Panc1 (cell line): ENCODE results near the gene POSTN. TPM values are rescaled to one million over a fixed set of nuclear protein-coding genes. Genes with fewer than 3 reads are reported as not detected.

Experiments used
- ATAC-seq: fragments of 200-7000 bp; cut with Tn5 transposase; 2 replicates; pipeline ENCODE4 v1.9.1; 2020; ENCODE audit warnings: mild to moderate bottlenecking, moderate library complexity
- BruUV-seq: library from RNA; stranded (reverse); fragments of 400-500 nt; replicated peaks from 2 replicates; lab custom pipeline; 2021; lab: Mats Ljungman, UMichigan
- CTCF ChIA-PET: fragments of 300-600 bp; sonication (Branson Sonifier 250); formaldehyde crosslinking; loops from one replicate; lab custom pipeline; 2022; ENCODE audit warnings: antibody characterized with exemption; lab: Charles Lee
- POLR2A ChIA-PET: fragments of 300-600 bp; sonication (Branson Sonifier 250); formaldehyde crosslinking; loops from one replicate; lab custom pipeline; 2022; ENCODE audit warnings: antibody characterized with exemption; lab: Charles Lee
- DNase-seq: peaks from one replicate; pipeline ENCODE4 v3.0.0-alpha.2; 2010; ENCODE audit warnings: low read depth, low spot score
- H3K27ac ChIP-seq: 2 replicates; pipeline ENCODE4 v1.5.1; 2011; ENCODE audit warnings: mild to moderate bottlenecking, low read length, inconsistent platforms
- H3K27me3 ChIP-seq: fragments of 200-500 bp; sonication (Bioruptor generic); 2 replicates; pipeline ENCODE4 v1.6.0; 2014; ENCODE audit warnings: low read length, inconsistent platforms; ENCODE audit not compliant: control insufficient read depth, insufficient read depth
- H3K36me3 ChIP-seq: fragments of 200-500 bp; sonication (Bioruptor generic); 2 replicates; pipeline ENCODE4 v1.5.1; 2014; ENCODE audit warnings: inconsistent platforms, mild to moderate bottlenecking, low read length, moderate library complexity; ENCODE audit not compliant: control insufficient read depth, insufficient read depth
- H3K4me1 ChIP-seq: 2 replicates; pipeline ENCODE4 v1.5.1; 2011; ENCODE audit warnings: inconsistent platforms, mild to moderate bottlenecking, low read length, moderate library complexity; ENCODE audit not compliant: control insufficient read depth, insufficient read depth
- H3K4me3 ChIP-seq, 2 experiments: 2 replicates each; pipeline ENCODE4 v1.5.1; 2011 to 2012; ENCODE audit warnings: low read depth in 2 of 2, low read length in 2 of 2, mild to moderate bottlenecking in 2 of 2, inconsistent platforms in 1 of 2, moderate library complexity in 1 of 2
- H3K9me3 ChIP-seq: fragments of 200-500 bp; sonication (Bioruptor generic); 2 replicates; pipeline ENCODE4 v1.5.1; 2014; ENCODE audit warnings: low read depth, mild to moderate bottlenecking, inconsistent platforms, low read length, moderate library complexity; ENCODE audit not compliant: control insufficient read depth, insufficient read depth
- CTCF ChIP-seq: fragments of 450-650 bp; IDR thresholded peaks from 2 replicates; pipeline ENCODE4 v1.5.1; 2017; ENCODE audit warnings: mild to moderate bottlenecking
- POLR2AphosphoS5 ChIP-seq: IDR thresholded peaks from 2 replicates; pipeline ENCODE4 v1.6.1; 2012; ENCODE audit warnings: mild to moderate bottlenecking, low read depth, low read length, moderate library complexity
- REST ChIP-seq, 2 experiments: IDR thresholded peaks; 2 replicates each; pipeline ENCODE4 v1.6.1; 2011 to 2012; ENCODE audit warnings: low read depth in 2 of 2, control low read depth in 1 of 2, low read length in 1 of 2, mild to moderate bottlenecking in 1 of 2, moderate library complexity in 1 of 2; ENCODE audit not compliant: insufficient read depth in 1 of 2
- SIN3A ChIP-seq: IDR thresholded peaks from 2 replicates; pipeline ENCODE4 v1.6.1; 2012; ENCODE audit warnings: low read depth, mild to moderate bottlenecking, low read length, moderate library complexity, borderline replicate concordance; ENCODE audit not compliant: insufficient read depth
- TCF7L2 ChIP-seq: IDR thresholded peaks from 2 replicates; pipeline ENCODE4 v1.6.1; 2011; ENCODE audit warnings: mild to moderate bottlenecking, low read depth, low read length, inconsistent platforms
- in situ Hi-C: cut with HindIII; loops from 2 replicates; pipeline ENCODE4 v1.10.0; 2016; ENCODE audit warnings: low sequenced_read_pairs, low pct_unique_long_range_greater_than_20kb
- intact Hi-C: fragments of 100-400 bp; cut with micrococcal nuclease; formaldehyde crosslinking; loops from one replicate; pipeline ENCODE4 v1.10.0; 2022; ENCODE audit not compliant: unreplicated experiment
- total RNA-seq: library from RNA; stranded (reverse); gene quantifications from one replicate; pipeline ENCODE4 v1.2.1, GENCODE V29; 2021; ENCODE audit not compliant: unreplicated experiment

POSTN gene
- total RNA-seq, 1 experiment from 2014 or later = 0.08 TPM

GRCh38 chr13:37615276-37615675 lies 16.7 kb upstream of the POSTN start:
- Histone ChIP-seq H3K27me3 (no peaks in the 10 kb centered on the region), H3K4me1 (no peaks in the 10 kb centered on the region), H3K27ac (no peak overlapping the region), H3K36me3 (no peaks in the 10 kb centered on the region), H3K9me3 (no peaks in the 10 kb centered on the region), H3K4me3 (no peak overlapping the region)
- ChIA-PET POLR2A (no interaction called here), CTCF (no interaction called here)
- in situ Hi-C loops = no loop called here
- no peak for ATAC-seq
- no TSS peak for BruUV-seq
- no peak for TF ChIP-seq SIN3A
- TF ChIP-seq TCF7L2 = no peak
- no peak for TF ChIP-seq REST (IDR thresholded peaks at IDR 0.05; ENCODE audit: insufficient read depth in 1 of 2, low read depth in 2 of 2, low read length in 1 of 2)
- no peak for TF ChIP-seq CTCF
- no peak for TF ChIP-seq POLR2AphosphoS5
- intact Hi-C loops = no loop called here
- no peak for DNase-seq

- in situ Hi-C loops = no loop called here
- H3K4me3 ChIP-seq = no peak overlapping the region
These were observed 15.1 kb upstream of the POSTN start for GRCh38 chr13:37613638-37614037.

More at GRCh38 chr13:37613638-37614037, 15.1 kb upstream of the POSTN start:
- DNase-seq (no peak), ATAC-seq (no peak)
- BruUV-seq = no TSS peak
- intact Hi-C loops = no loop called here
- TF ChIP-seq POLR2AphosphoS5 (no peak), TCF7L2 (no peak), REST (IDR thresholded peaks at IDR 0.05; ENCODE audit: insufficient read depth in 1 of 2, low read depth in 2 of 2, low read length in 1 of 2) (no peak), SIN3A (no peak), CTCF (no peak)
- H3K36me3 ChIP-seq = no peaks in the 10 kb centered on the region
- ChIA-PET CTCF (no interaction called here), POLR2A (no interaction called here)
- no peaks in the 10 kb centered on the region for H3K27me3 ChIP-seq
- H3K27ac ChIP-seq = no peak overlapping the region
- H3K4me1 ChIP-seq = no peaks in the 10 kb centered on the region
- no peaks in the 10 kb centered on the region for H3K9me3 ChIP-seq
